Pancreas (tissue), 10 donors: ENCODE measurements around the gene ANO10. TPM values are rescaled to one million over a fixed set of nuclear protein-coding genes. Genes with fewer than 3 reads are reported as not detected.

Source experiments
- ATAC-seq, 4 donors: fragments of 200-7000 bp; cut with Tn5 transposase; one replicate each; pipeline versions ENCODE4 v1.8.0 to v1.9.1; 2020; ENCODE audit warnings: mild to moderate bottlenecking in 4 of 4, moderate library complexity in 4 of 4
- DNase-seq, 6 donors: peaks; one replicate each; pipeline ENCODE4 v3.0.0-alpha.2; 2020
- FAIRE-seq: peaks from 2 replicates; lab custom pipeline; 2012; peaks lifted over from hg19 to GRCh38; lab: Jason Lieb, UNC
- H3K27ac ChIP-seq, 4 donors: fragments of 200-600 bp; sonication (generic); 1 replicate in 3 of 4; 2 replicates in 1 of 4; pipeline versions ENCODE4 v1.5.0 to v1.8.0; 2020
- H3K27me3 ChIP-seq, 4 donors: fragments of 200-600 bp; one replicate each; pipeline ENCODE4 v1.8.0; 2021
- H3K36me3 ChIP-seq, 3 donors: fragments of 200-600 bp; sonication (generic) in 1 of 3; one replicate each; pipeline versions ENCODE4 v1.5.0 to v1.8.0; 2020 to 2021
- H3K4me1 ChIP-seq, 3 donors: fragments of 200-600 bp; one replicate each; pipeline ENCODE4 v1.8.0; 2021
- H3K4me3 ChIP-seq, 4 donors: fragments of 200-600 bp; sonication (generic) in 2 of 4; one replicate each; pipeline versions ENCODE4 v1.5.0 to v1.8.0; 2020 to 2021
- H3K9me3 ChIP-seq, 4 donors: fragments of 200-600 bp; one replicate each; pipeline ENCODE4 v1.8.0; 2021
- CTCF ChIP-seq, 4 donors: fragments of 200-600 bp; sonication (generic) in 3 of 4; IDR thresholded peaks; one replicate each; pipeline versions ENCODE4 v1.5.0 to v1.8.0; 2021; ENCODE audit warnings: antibody characterized with exemption in 4 of 4
- WGBS, 2 donors: extraction: QIAGEN DNeasy Blood & Tissue Kit; methylation state at CpG; one replicate each; pipeline ENCODE4 v1.1.7; 2013; 5-methylcytosine and 5-hydroxymethylcytosine counted together
- intact Hi-C, 3 donors: fragments of 100-400 bp; cut with DNase I; formaldehyde crosslinking; loops; one replicate each; pipeline versions ENCODE4 v1.11.1 to v1.14.2; 2022
- polyA plus RNA-seq, 2 donors: library from polyadenylated mRNA; stranded (reverse); fragments of 200-250 nt; gene quantifications; one replicate each; pipeline ENCODE4 v1.2.3, GENCODE V29; 2013
- total RNA-seq, 6 donors: library from RNA; stranded (reverse); fragmentation: NEBNext Ultra II Directional in 4 of 6; extraction: Animal tissue kit (Norgen Biotek cat#: 25700) in 4 of 6; gene quantifications; one replicate each; pipeline versions ENCODE4 v1.2.1 to v1.2.4, GENCODE V29; 2021 to 2023
- donor health status: healthy with polysubstance abuse.
- donor health status: DM: no; HTN: no; CAD: no; lungs with moderate emphysema.
- donor health status: DM: no; HTN: no; CAD: no.
- donor health status: control.
- donor health status: control.
- donor health status: Bipolar disorder and iron deficiency.
- donor health status: DM: yes; HTN: yes; CAD: no.
- donor health status: DM: no; HTN: no; CAD: no.
- donor health status: DM: no; HTN: no; CAD: no.
- donor health status: DM: yes; HTN: yes; CAD: no.

Gene ANO10
- total and polyA plus RNA-seq, 8 donors = 7.2 to 17.6 (median 10.1) TPM

- H3K9me3 ChIP-seq = no peaks in the 10 kb centered on the region
- DNase-seq = no peak
- H3K27me3 ChIP-seq = no peaks in the 10 kb centered on the region
- H3K36me3 ChIP-seq = no peaks in the 10 kb centered on the region
- intact Hi-C loops = no loop called here
- ATAC-seq = no peak
- 76 to 80% methylated on average over 6 of the region's 6 CpGs for WGBS, 2 donors
- H3K4me3 ChIP-seq = no peak overlapping the region
- peaks cover 0 to 8% (median 0%) of the 10 kb centered on the region in 3 donors for H3K4me1 ChIP-seq
- no peak for FAIRE-seq
- TF ChIP-seq CTCF (IDR thresholded peaks at IDR 0.05) = no peak
- no peak overlapping the region for H3K27ac ChIP-seq
Measured at GRCh38 chr3:43624619-43625305, 3.0 kb upstream of the ANO10 start.

GRCh38 chr3:43620831-43621655 lies 768 bp downstream of the ANO10 start:
- Histone ChIP-seq H3K4me1 (peaks cover 0 to 8% (median 0%) of the 10 kb centered on the region in 3 donors), H3K27me3 (no peaks in the 10 kb centered on the region), H3K27ac (peak overlapping the region in 2 of 4 donors; percentile 53 to 68), H3K36me3 (no peaks in the 10 kb centered on the region), H3K9me3 (no peaks in the 10 kb centered on the region), H3K4me3 (peak overlapping the region; percentile 59 to 87 (median 73))
- no peak for FAIRE-seq
- no peak for TF ChIP-seq CTCF (IDR thresholded peaks at IDR 0.05)
- peak in 4 of 6 donors; percentile 39 to 75 (median 56) for DNase-seq
- intact Hi-C loops = no loop called here
- WGBS, 2 donors = 9 to 10% methylated on average over 24 of the region's 24 CpGs
- ATAC-seq = peak in 3 of 4 donors; percentile 13 to 31 (median 15)

GRCh38 chr3:43619588-43619987 lies 2.2 kb downstream of the ANO10 start:
- Histone ChIP-seq H3K36me3 (no peaks in the 10 kb centered on the region), H3K9me3 (no peaks in the 10 kb centered on the region), H3K27ac (no peak overlapping the region), H3K4me1 (peaks cover 0 to 8% (median 0%) of the 10 kb centered on the region in 3 donors), H3K4me3 (no peak overlapping the region), H3K27me3 (no peaks in the 10 kb centered on the region)
- intact Hi-C loops = no loop called here
- FAIRE-seq = no peak
- 87 to 92% methylated on average over 5 of the region's 5 CpGs for WGBS, 2 donors
- no peak for DNase-seq
- TF ChIP-seq CTCF (IDR thresholded peaks at IDR 0.05) = no peak
- ATAC-seq = no peak

- no peak overlapping the region for H3K27ac ChIP-seq
- no peak for TF ChIP-seq CTCF (IDR thresholded peaks at IDR 0.05)
- intact Hi-C loops = no loop called here
- WGBS, 2 donors = 77 to 90% methylated on average over 1 of the region's 1 CpG
- no peak overlapping the region for H3K4me3 ChIP-seq
- no peak for FAIRE-seq
- no peaks in the 10 kb centered on the region for H3K36me3 ChIP-seq
- no peak for DNase-seq
- H3K27me3 ChIP-seq = no peaks in the 10 kb centered on the region
- H3K9me3 ChIP-seq = no peaks in the 10 kb centered on the region
- ATAC-seq = no peak
- H3K4me1 ChIP-seq = peaks cover 0 to 8% (median 0%) of the 10 kb centered on the region in 3 donors
Measured at GRCh38 chr3:43618142-43618541, 3.7 kb downstream of the ANO10 start.
